Vagina (tissue), 2 donors: Measurements from ENCODE around the gene RAB34.

Source experiments
- POLR2A ChIP-seq, 2 donors: fragments of 450-650 bp; IDR thresholded peaks; one replicate each; pipeline ENCODE4 v1.6.1; 2017; ENCODE audit warnings: antibody characterized with exemption in 2 of 2, mild to moderate bottlenecking in 2 of 2, moderate library complexity in 2 of 2
- TF ChIP-seq, protein P1 (sequence below), 3 experiments: fragments of 450-650 bp in 2 of 3; fragments of 200-600 bp in 1 of 3; sonication (generic) in 1 of 3; IDR thresholded peaks; one replicate each; pipeline ENCODE4 v1.5.1; 2017 to 2019; ENCODE audit warnings: antibody characterized with exemption in 3 of 3, mild to moderate bottlenecking in 2 of 3, moderate library complexity in 2 of 3

DNA sequence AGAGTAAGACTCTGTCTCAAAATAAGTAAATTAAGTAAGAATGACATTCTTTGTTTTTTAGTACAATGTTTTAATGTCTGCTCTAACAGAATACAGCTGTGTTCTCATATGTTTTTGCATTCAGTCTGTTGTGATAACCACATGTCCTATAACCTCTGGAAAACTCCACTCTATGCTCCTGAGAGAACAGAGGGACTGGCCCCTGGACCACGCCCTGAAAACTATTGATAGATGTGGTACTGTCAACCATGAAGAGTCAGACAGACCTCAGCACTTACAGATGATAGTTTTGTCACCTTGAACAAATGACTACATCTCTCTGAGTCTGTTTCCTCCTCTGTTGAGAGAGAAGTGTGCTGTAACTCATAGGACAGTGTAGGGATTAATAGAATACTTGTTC, 47.8 kb downstream of the RAB34 start:
- TF ChIP-seq, protein P1, sequence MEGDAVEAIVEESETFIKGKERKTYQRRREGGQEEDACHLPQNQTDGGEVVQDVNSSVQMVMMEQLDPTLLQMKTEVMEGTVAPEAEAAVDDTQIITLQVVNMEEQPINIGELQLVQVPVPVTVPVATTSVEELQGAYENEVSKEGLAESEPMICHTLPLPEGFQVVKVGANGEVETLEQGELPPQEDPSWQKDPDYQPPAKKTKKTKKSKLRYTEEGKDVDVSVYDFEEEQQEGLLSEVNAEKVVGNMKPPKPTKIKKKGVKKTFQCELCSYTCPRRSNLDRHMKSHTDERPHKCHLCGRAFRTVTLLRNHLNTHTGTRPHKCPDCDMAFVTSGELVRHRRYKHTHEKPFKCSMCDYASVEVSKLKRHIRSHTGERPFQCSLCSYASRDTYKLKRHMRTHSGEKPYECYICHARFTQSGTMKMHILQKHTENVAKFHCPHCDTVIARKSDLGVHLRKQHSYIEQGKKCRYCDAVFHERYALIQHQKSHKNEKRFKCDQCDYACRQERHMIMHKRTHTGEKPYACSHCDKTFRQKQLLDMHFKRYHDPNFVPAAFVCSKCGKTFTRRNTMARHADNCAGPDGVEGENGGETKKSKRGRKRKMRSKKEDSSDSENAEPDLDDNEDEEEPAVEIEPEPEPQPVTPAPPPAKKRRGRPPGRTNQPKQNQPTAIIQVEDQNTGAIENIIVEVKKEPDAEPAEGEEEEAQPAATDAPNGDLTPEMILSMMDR (IDR thresholded peaks at IDR 0.05), result no peak
- no peak for TF ChIP-seq POLR2A (IDR thresholded peaks at IDR 0.05)
